Neural progenitor cell (in vitro differentiated cells): ENCODE results near the gene TPT1. TPM values are rescaled to one million over a fixed set of nuclear protein-coding genes. Genes with fewer than 3 reads are reported as not detected.

ENCODE experiments used
- DNase-seq: peaks from one replicate; pipeline ENCODE4 v3.0.0-alpha.2; 2016; ENCODE audit warnings: low spot score
- H2AFZ ChIP-seq: fragments of 200-600 bp; sonication (generic); replicated peaks from 2 replicates; pipeline ENCODE4 v1.6.1; 2016; ENCODE audit warnings: antibody characterized with exemption
- H3F3A ChIP-seq: fragments of 200-600 bp; sonication (generic); 2 replicates; pipeline ENCODE4 v1.6.1; 2016; ENCODE audit warnings: antibody characterized with exemption, low read depth
- H3K27ac ChIP-seq: fragments of 200-600 bp; sonication (generic); 2 replicates; pipeline ENCODE4 v1.5.1; 2016; ENCODE audit warnings: mild to moderate bottlenecking
- H3K27me3 ChIP-seq: fragments of 200-600 bp; sonication (generic); 2 replicates; pipeline ENCODE4 v1.6.1; 2016; ENCODE audit warnings: mild to moderate bottlenecking, moderate library complexity
- H3K36me3 ChIP-seq: fragments of 200-600 bp; sonication (generic); 2 replicates; pipeline ENCODE4 v1.5.1; 2016
- H3K4me1 ChIP-seq: fragments of 200-600 bp; sonication (generic); 2 replicates; pipeline ENCODE4 v1.6.1; 2016; ENCODE audit warnings: mixed run types
- H3K4me2 ChIP-seq: fragments of 200-600 bp; sonication (generic); 2 replicates; pipeline ENCODE4 v1.6.1; 2016
- H3K4me3 ChIP-seq: fragments of 200-600 bp; sonication (generic); 2 replicates; pipeline ENCODE4 v1.5.1; 2016
- H3K79me2 ChIP-seq: fragments of 200-600 bp; sonication (generic); 2 replicates; pipeline ENCODE4 v1.6.1; 2016; ENCODE audit warnings: low read depth
- H3K9ac ChIP-seq: fragments of 200-600 bp; sonication (generic); 2 replicates; pipeline ENCODE4 v1.6.1; 2016
- H3K9me3 ChIP-seq: fragments of 200-600 bp; sonication (generic); 2 replicates; pipeline ENCODE4 v1.5.1; 2016; ENCODE audit warnings: low read depth
- H4K20me1 ChIP-seq: fragments of 200-600 bp; sonication (generic); 2 replicates; pipeline ENCODE4 v1.6.1; 2016; ENCODE audit warnings: low read depth
- H3K27ac Mint-ChIP-seq: 3 replicates; pipeline ENCODE4 v1.8.0; 2021; ENCODE audit warnings: mixed read lengths
- H3K27me3 Mint-ChIP-seq: 2 replicates; pipeline ENCODE4 v1.8.0; 2022; ENCODE audit warnings: low read depth, mild to moderate bottlenecking, inconsistent platforms, moderate library complexity, mixed read lengths; ENCODE audit not compliant: insufficient read depth
- H3K36me3 Mint-ChIP-seq: 3 replicates; pipeline ENCODE4 v1.8.0; 2021; ENCODE audit warnings: mixed read lengths
- H3K4me1 Mint-ChIP-seq: 3 replicates; pipeline ENCODE4 v1.8.0; 2021; ENCODE audit warnings: mixed read lengths
- H3K4me3 Mint-ChIP-seq: 3 replicates; pipeline ENCODE4 v1.8.0; 2021; ENCODE audit warnings: mild to moderate bottlenecking, moderate library complexity, mixed read lengths
- H3K9me3 Mint-ChIP-seq: 3 replicates; pipeline ENCODE4 v1.8.0; 2020; ENCODE audit warnings: mixed read lengths
- CTCF ChIP-seq: fragments of 200-600 bp; sonication (generic); IDR thresholded peaks from 2 replicates; pipeline ENCODE4 v1.5.1; 2017; ENCODE audit warnings: antibody characterized with exemption, mild to moderate bottlenecking
- EZH2 ChIP-seq: fragments of 200-600 bp; sonication (generic); IDR thresholded peaks from 2 replicates; pipeline ENCODE4 v1.6.1; 2017; ENCODE audit warnings: antibody characterized with exemption, mild to moderate bottlenecking, moderate library complexity
- EZH2phosphoT487 ChIP-seq: fragments of 200-600 bp; sonication (generic); IDR thresholded peaks from 2 replicates; pipeline ENCODE4 v1.6.1; 2017; ENCODE audit warnings: antibody characterized with exemption
- total RNA-seq: library from RNA; depleted of rRNA; stranded (reverse); fragments of >200 nt; gene quantifications from 2 replicates; pipeline ENCODE4 v1.2.3, GENCODE V29; 2015; ENCODE audit warnings: low replicate concordance

Gene TPT1
- total RNA-seq, 1 donor from 2014 or later = 4,951 TPM

- Histone ChIP-seq H2AFZ (no peak overlapping the region), H3K9ac (no peak overlapping the region), H4K20me1 (no peaks in the 10 kb centered on the region), H3K36me3 (no peaks in the 10 kb centered on the region), H3K4me2 (no peak overlapping the region), H3K9me3 (no peaks in the 10 kb centered on the region), H3K79me2 (no peaks in the 10 kb centered on the region), H3F3A (peaks cover 5% of the 10 kb centered on the region), H3K27ac (no peak overlapping the region), H3K27me3 (no peaks in the 10 kb centered on the region), H3K4me3 (no peak overlapping the region), H3K4me1 (peaks cover 13% of the 10 kb centered on the region)
- H3K36me3 Mint-ChIP-seq = peaks cover 11% of the 10 kb centered on the region
- H3K4me1 Mint-ChIP-seq = peaks cover 21% of the 10 kb centered on the region
- TF ChIP-seq EZH2phosphoT487 (no peak), CTCF (no peak), EZH2 (no peak)
- no peak overlapping the region for H3K4me3 Mint-ChIP-seq
- DNase-seq = no peak
- H3K27me3 Mint-ChIP-seq = peaks cover 4% of the 10 kb centered on the region
- H3K9me3 Mint-ChIP-seq = no peaks in the 10 kb centered on the region
- no peak overlapping the region for H3K27ac Mint-ChIP-seq
Observed at GRCh38 chr13:45374917-45375316, 33.9 kb upstream of the TPT1 start.

- Histone ChIP-seq H3K4me1 (peaks cover 13% of the 10 kb centered on the region), H3K79me2 (no peaks in the 10 kb centered on the region), H3K9ac (no peak overlapping the region), H3K36me3 (no peaks in the 10 kb centered on the region), H3K4me2 (no peak overlapping the region), H2AFZ (no peak overlapping the region), H4K20me1 (no peaks in the 10 kb centered on the region), H3F3A (peaks cover 5% of the 10 kb centered on the region), H3K4me3 (no peak overlapping the region), H3K27me3 (no peaks in the 10 kb centered on the region), H3K27ac (no peak overlapping the region), H3K9me3 (no peaks in the 10 kb centered on the region)
- Mint-ChIP-seq H3K4me3 (no peak overlapping the region), H3K9me3 (no peaks in the 10 kb centered on the region), H3K36me3 (peaks cover 12% of the 10 kb centered on the region), H3K27me3 (peaks cover 4% of the 10 kb centered on the region), H3K27ac (no peak overlapping the region), H3K4me1 (peaks cover 21% of the 10 kb centered on the region)
- TF ChIP-seq CTCF = no peak
- no peak for TF ChIP-seq EZH2phosphoT487
- TF ChIP-seq EZH2 = no peak
- DNase-seq = no peak
Observed at GRCh38 chr13:45373162-45373547, 32.2 kb upstream of the TPT1 start.

GRCh38 chr13:45372189-45373161 is 31.5 kb upstream of the TPT1 start:
- peaks cover 5% of the 10 kb centered on the region for H3F3A ChIP-seq
- no peaks in the 10 kb centered on the region for H4K20me1 ChIP-seq
- no peaks in the 10 kb centered on the region for H3K9me3 Mint-ChIP-seq
- no peak overlapping the region for H3K4me3 ChIP-seq
- H3K27ac Mint-ChIP-seq = no peak overlapping the region
- H3K4me1 Mint-ChIP-seq = peaks cover 21% of the 10 kb centered on the region
- TF ChIP-seq EZH2phosphoT487 (no peak), EZH2 (no peak), CTCF (no peak)
- DNase-seq = no peak
- H3K27me3 Mint-ChIP-seq = peaks cover 4% of the 10 kb centered on the region
- no peaks in the 10 kb centered on the region for H3K79me2 ChIP-seq
- no peak overlapping the region for H2AFZ ChIP-seq
- H3K36me3 Mint-ChIP-seq = peaks cover 12% of the 10 kb centered on the region
- H3K36me3 ChIP-seq = no peaks in the 10 kb centered on the region
- no peaks in the 10 kb centered on the region for H3K27me3 ChIP-seq
- H3K4me2 ChIP-seq = no peak overlapping the region
- no peak overlapping the region for H3K9ac ChIP-seq
- H3K4me3 Mint-ChIP-seq = no peak overlapping the region
- no peaks in the 10 kb centered on the region for H3K9me3 ChIP-seq
- no peak overlapping the region for H3K27ac ChIP-seq
- peaks cover 13% of the 10 kb centered on the region for H3K4me1 ChIP-seq
